Measurements from ENCODE around the gene PRR7.

DNA sequence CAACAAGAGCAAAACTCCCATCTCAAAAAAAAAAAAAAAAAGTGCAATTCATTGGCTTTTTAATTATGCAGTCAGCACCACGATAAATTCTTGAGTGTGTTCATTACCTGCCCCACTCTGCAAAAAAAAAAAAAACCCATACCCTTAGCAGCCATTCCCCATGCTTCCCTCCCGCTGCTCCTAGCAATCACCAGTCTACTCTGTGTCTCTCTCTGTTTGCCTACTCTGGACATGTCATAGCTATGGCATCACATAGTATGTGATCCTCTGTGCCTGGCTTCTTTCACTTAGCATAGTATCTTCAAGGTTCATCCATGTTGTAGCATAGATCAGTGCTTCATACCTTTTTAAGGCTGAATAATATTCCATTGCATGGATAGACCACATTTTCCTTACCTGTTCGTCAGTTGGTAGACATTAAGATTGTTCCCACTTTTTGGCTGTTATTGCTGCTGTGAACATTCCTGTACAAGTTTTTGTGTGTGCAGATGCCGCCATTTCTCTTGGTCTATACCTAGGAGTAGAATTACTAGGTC, 7.0 kb upstream of the PRR7 start:
- TF ChIP-seq SP2 (CRISPR knock-in tag; IDR thresholded peaks at IDR 0.05): no peak
- TF ChIP-seq NCOA2 (CRISPR knock-in tag; IDR thresholded peaks at IDR 0.05): no peak
- TF ChIP-seq, protein P1, sequence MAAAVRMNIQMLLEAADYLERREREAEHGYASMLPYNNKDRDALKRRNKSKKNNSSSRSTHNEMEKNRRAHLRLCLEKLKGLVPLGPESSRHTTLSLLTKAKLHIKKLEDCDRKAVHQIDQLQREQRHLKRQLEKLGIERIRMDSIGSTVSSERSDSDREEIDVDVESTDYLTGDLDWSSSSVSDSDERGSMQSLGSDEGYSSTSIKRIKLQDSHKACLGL (CRISPR knock-in tag; IDR thresholded peaks at IDR 0.05): no peak
- TF ChIP-seq, protein P2, sequence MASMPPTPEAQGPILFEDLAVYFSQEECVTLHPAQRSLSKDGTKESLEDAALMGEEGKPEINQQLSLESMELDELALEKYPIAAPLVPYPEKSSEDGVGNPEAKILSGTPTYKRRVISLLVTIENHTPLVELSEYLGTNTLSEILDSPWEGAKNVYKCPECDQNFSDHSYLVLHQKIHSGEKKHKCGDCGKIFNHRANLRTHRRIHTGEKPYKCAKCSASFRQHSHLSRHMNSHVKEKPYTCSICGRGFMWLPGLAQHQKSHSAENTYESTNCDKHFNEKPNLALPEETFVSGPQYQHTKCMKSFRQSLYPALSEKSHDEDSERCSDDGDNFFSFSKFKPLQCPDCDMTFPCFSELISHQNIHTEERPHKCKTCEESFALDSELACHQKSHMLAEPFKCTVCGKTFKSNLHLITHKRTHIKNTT (CRISPR knock-in tag; IDR thresholded peaks at IDR 0.05): no peak
- no peak for TF ChIP-seq MTF2 (CRISPR knock-in tag; IDR thresholded peaks at IDR 0.05; ENCODE audit: borderline replicate concordance)
- no peak for TF ChIP-seq TRIM24 (CRISPR knock-in tag; IDR thresholded peaks at IDR 0.05)
- TF ChIP-seq, protein P3, sequence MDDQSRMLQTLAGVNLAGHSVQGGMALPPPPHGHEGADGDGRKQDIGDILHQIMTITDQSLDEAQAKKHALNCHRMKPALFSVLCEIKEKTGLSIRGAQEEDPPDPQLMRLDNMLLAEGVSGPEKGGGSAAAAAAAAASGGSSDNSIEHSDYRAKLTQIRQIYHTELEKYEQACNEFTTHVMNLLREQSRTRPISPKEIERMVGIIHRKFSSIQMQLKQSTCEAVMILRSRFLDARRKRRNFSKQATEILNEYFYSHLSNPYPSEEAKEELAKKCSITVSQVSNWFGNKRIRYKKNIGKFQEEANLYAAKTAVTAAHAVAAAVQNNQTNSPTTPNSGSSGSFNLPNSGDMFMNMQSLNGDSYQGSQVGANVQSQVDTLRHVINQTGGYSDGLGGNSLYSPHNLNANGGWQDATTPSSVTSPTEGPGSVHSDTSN (CRISPR knock-in tag; IDR thresholded peaks at IDR 0.05; ENCODE audit: borderline replicate concordance): no peak
- TF ChIP-seq CC2D1A (CRISPR knock-in tag; IDR thresholded peaks at IDR 0.05): no peak
- no peak for TF ChIP-seq ZNF772 (CRISPR knock-in tag; IDR thresholded peaks at IDR 0.05)
- no peak for TF ChIP-seq NFIC (IDR thresholded peaks at IDR 0.05; ENCODE audit: low read length)

Measured in HepG2 (cell line).